GM18870 (cell line): ENCODE results near the gene EYA3.

Experiments
- ATAC-seq: cut with Tn5 transposase; IDR thresholded peaks from one replicate; pipeline ENCODE4 v1.9.1; 2021; ENCODE audit warnings: moderate library complexity; ENCODE audit not compliant: unreplicated experiment

EYA3 gene

DNA sequence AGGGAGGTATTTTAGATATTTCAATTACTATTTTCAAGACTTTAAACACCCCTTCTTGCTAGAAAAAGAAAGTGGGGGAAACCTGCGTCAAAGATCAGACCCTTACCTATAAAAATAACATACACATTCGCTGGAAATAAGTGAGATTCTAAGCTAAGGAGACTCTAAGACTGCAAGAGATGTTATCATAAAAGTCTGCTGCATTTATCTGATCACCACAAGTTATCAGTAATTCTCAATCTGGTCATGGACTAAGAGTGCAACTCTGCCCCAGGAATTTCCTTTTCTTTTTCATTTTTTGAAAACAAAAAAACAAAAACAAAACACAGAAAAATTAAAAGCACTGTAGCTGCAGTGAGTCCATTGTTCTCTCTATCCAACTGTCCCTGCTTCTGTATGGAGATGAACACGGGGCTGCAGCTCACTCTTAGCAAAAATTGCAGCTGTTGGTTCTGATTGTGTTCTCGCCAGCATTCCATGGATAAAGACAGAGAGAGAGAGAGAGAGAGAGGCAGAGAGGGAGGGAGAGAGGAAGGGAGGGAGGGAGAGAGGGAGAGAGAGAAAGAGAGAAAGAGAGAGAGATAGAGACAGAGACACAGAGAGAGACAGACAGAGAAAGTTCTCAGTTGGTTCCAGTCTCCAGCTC, 114.5 kb downstream of the EYA3 start:
- no peak for ATAC-seq

DNA sequence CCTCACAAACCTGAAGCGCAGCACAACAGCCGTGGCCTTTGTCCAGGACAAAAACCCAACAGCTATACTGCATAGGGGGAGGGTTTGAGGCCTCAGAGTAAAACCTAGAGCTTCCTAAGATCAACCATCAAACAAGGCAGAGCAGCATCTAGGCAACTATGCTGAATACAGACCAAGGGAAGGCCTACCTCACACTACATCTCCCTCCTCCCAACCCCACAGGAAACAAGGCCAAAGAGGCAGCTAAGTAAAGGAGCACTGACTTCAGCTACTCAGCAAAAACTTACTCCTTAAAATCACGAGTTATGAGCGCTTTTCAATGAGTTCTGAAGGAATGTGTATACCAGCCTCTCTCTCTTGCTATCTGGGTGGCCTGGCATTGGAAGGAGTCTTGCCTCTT, 116.3 kb downstream of the EYA3 start:
- no peak for ATAC-seq

DNA sequence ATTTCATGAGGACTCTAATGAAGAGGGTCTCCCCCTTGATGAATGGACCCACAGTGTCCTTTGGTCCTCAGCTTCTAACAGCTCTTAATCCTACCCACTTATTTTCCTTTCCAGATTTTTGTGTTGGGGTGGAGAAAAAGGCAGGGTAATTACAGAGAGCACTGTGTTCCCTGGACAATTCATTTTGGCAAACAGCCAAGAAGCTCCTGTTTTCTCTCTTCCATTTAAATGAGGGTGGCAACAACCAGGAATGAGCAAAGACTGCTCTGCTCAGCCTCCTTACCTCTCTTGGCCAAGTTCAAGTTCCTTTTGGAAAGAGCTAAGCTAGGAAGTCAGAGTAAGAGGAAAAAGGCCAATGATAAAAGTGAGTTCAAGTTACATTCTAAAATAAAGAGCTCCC, 116.7 kb downstream of the EYA3 start:
- no peak for ATAC-seq

DNA sequence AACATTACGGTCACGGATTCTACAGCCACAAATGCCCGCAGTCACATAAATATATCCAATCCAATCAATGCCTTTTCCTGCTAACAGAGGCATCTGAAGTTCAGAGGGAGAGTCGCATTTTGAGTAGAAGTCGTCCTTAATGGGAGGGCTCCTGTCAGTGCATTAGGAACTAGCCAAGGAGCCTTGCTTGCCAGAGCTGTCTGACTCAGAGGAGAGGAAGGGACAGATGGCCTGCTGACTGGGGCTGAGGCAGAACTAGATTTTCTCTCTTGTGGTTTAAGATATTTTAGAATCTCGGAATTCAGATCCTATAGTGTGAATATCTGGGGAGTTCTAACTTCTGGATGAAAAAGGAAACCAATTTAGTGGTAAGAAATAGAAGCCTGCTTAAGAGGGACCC, 118.0 kb downstream of the EYA3 start:
- no peak for ATAC-seq

DNA sequence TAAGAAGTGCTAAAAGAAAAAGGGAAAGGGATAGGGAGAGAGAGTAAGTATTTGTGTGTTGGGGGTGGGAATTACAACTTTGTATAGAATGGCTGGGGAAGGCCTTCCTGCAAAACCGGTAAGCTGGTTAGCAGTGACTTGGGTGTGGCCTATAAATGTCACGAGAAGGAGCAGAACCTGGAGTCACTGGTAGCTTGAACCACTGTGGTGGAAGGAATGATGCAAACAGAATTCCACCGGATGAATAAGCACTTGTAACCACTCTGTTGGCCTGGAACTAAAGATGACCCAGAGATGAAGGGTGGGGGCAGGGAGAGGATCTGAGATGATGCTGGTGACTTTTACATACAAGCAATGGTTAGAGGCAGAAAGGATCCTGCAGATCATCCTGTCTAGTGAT, 119.7 kb downstream of the EYA3 start:
- ATAC-seq = no peak

DNA sequence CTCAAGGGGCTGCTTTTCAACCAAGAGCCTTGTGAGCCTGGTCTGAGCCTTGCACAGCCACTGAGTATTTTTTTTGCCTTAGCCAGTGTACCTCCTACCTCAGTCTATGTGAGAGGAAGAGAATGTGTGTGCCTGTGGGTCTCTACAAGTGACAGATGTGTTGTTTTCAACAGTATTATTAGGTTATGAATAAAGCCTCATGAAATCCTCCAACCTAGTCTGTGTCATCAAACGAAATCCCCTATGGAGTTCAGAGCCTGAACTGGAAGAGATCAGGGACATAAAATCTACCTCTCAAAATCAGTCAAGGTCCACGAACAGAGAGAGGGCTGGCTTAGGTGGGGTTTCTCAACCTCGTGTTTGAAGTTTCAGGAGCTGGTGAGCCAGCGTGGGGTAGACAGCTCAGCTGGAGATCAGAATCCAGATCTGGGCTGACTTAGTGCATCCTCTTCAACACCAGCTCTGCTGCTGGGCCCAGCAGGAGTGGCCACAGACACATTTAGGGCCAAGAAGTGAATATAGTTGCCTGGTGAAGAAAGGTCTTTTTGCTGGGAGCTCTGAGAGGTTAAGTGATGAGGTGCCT, 120.4 kb downstream of the EYA3 start:
- no peak for ATAC-seq

DNA sequence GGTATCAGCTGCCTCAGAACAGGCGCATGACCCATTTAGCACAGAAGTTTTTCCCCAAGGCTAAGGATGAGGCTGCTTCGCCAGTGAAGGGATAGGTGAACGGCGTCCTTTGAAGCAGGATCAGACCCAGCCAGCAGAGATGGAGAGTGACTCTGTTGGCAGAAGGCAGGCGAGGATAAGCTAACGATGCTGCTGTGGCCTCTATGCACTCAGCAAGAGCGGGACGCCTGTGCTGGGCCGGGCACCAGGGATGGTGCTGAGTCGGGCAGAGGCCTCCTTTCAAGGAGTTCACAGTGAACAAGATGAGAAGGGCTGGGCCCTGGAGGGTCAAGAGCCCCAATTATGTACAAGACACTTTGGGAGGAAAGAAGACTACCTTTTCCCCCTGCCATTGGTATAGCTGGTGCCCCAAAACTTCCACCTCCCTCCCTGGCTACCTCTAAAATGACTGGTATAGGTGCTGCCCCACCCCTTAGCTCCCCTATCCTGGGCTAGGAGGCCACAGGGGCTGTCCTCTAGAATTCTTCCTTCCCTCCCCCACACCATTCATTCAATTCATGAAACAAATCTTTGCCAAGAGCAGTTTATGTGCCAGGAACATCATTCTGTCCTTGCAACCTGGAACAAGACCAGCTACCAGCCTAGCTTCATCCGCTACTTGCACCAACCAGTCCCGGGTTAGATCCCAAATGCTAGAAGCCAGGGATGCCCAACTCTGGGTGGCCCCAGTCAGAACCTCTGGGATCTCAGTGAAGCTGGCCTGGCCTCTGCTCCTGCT, 121.1 kb downstream of the EYA3 start:
- no peak for ATAC-seq

DNA sequence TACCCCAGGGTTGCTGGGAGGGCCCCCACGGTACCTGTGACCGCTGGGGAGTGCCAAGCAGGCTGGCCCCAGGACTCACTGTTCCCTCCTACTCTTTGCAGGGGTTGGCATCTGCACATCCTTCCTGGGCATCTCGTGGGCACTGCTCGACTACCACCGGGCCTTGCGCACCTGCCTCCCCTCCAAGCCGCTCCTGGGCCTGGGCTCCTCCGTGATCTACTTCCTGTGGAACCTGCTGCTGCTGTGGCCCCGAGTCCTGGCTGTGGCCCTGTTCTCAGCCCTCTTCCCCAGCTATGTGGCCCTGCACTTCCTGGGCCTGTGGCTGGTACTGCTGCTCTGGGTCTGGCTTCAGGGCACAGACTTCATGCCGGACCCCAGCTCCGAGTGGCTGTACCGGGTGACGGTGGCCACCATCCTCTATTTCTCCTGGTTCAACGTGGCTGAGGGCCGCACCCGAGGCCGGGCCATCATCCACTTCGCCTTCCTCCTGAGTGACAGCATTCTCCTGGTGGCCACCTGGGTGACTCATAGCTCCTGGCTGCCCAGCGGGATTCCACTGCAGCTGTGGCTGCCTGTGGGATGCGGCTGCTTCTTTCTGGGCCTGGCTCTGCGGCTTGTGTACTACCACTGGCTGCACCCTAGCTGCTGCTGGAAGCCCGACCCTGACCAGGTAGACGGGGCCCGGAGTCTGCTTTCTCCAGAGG, 121.9 kb downstream of the EYA3 start:
- ATAC-seq = no peak

DNA sequence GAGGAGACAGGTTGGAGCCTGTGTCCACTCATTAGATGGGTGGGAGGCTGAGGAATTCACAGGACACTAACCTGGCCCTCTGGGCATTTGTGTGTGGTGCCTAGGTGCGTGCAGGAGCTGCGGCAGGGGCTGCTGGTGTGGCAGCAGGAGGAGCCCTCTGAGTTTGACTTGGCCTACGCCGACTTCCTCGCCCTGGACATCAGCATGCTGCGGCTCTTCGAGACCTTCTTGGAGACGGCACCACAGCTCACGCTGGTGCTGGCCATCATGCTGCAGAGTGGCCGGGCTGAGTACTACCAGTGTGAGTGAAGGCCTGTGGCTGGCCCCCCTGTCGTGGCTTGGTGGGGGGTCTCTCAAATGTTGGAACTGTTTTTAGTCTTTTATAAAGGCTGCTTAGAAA, 125.0 kb downstream of the EYA3 start:
- no peak for ATAC-seq

DNA sequence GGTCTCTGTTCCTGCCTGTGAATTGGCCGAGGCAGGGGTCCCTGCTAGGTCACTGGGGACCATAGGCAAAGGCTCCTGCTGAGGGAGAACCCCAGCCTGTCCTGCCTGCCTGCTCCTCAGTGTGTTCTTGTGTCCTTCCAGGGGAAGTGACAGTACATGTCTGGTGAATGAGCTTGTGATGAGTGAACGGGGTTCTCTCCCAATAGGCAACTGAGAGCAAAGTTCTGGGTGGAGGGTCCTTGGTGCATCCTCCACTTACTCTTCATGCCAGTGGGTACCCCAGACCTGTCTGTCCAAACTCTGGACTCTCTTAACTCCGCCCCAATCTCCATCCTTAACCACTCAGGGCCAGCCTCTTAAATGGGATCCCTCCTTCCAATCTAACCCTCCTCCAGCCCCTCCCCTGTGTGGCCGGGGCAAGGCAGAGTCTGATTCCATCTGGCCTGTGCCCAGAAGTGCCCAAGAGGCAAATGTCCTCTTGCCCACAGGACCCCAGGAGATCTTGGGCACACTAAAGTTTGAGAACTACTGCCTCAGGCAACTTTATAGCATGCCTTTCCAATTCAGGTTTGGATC, 126.7 kb downstream of the EYA3 start:
- no peak for ATAC-seq

DNA sequence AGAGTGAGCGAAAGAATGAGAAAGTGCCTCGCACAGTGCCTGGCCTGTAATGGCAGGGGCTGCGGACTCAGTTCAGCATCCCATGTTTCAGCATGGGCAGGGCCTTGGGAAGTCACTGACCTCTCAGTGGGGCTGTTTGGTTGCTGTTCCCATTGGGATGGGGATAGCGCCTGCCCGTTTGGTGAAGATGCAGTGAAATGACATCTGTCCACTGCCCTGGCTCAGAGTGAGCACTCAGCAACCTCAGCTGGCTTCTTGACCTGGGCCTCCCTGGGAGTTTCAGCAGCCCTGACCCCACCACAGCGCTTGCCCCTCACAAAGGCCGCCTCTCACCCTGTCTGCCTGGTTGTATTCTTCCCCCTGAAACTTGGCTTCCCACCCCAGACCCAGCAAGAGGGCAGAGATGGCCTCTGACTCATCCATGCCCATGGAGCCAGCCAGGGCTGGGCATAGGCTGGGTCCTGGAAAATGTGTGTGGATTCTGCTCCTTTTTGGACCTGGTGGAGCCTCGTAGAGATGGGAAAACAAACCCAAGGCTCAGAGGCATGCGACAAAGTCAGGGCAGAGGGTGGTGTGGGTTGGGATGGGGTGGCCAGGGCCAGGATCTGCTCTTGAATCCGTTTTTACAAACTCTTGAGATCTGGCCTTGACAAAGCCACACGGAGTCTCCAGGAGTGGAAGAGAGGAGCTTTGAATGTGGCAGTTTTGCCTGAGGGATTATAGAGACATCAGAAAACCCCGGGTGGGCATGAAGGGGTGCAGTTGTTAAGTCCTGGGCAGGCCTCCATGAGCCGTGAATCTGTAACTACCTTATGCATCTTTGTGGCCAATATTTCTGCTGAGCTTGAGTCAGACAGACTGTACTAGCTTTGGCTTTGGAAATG, 127.4 kb downstream of the EYA3 start:
- no peak for ATAC-seq

DNA sequence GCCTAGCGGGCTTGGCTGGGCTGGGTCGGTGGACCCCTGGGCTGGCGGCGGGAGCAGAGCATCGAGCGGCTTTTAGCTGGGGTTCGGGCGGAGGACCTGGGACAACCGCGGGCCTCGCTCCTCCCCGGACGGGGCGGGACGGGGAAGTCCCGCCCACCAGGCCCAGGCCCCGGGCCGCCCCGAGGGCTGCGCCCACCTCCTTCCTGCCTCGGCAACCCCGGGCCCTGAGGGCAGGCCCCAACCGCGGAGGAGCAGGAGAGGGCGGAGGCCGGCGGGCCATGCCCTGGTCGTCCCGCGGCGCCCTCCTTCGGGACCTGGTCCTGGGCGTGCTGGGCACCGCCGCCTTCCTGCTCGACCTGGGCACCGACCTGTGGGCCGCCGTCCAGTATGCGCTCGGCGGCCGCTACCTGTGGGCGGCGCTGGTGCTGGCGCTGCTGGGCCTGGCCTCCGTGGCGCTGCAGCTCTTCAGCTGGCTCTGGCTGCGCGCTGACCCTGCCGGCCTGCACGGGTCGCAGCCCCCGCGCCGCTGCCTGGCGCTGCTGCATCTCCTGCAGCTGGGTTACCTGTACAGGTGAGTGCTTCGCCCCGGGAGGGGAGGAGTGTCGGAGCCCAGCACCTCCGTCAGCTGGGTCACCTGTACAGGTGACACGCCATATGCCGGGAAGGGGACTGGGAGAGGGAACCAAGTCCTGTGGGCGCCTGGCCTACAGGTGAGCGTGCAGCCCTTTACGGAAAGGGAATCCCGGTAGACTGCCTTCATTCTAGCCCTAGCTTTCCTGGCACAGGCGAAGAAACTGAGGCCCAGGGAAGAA, 128.4 kb downstream of the EYA3 start, which contains the start of gene XKR8:
TSS of gene XKR8 (plus strand) at position 182 of the 812 bp plus-strand sequence. CDS start at position 279, 97 bp downstream.
- no peak for ATAC-seq

DNA sequence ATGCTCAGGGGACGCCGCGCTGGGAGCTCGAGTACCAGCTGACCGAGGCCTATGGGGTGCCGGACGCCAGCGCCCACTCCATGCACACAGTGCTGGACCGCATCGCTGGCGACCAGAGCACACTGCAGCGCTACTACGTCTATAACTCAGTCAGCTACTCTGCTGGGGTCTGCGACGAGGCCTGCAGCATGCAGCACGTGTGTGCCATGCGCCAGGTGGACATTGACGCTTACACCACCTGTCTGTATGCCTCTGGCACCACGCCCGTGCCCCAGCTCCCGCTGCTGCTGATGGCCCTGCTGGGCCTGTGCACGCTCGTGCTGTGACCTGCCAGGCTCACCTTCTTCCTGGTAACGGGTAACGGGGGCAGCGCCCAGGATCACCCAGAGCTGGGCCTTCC, 129.9 kb downstream of the EYA3 start:
- ATAC-seq = no peak

DNA sequence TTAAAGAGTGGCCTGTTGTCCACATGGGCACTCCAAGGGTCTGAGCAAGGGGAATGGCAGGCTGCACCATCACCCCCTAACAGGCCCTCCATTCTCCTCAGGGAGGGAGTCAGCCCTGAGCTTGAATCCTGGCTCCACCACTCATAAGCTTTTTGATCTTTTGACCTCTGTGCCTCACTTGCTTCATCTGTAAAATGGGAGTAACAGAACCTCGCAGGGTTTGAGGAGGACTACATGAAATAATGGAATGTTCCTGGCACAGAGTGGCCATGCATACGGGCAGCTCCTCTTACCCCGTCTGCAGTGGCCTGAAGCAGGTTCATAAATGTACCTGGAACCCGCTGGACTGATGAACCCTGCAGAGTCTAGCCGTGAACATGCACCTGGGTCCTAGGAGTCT, 130.8 kb downstream of the EYA3 start:
- ATAC-seq = no peak

DNA sequence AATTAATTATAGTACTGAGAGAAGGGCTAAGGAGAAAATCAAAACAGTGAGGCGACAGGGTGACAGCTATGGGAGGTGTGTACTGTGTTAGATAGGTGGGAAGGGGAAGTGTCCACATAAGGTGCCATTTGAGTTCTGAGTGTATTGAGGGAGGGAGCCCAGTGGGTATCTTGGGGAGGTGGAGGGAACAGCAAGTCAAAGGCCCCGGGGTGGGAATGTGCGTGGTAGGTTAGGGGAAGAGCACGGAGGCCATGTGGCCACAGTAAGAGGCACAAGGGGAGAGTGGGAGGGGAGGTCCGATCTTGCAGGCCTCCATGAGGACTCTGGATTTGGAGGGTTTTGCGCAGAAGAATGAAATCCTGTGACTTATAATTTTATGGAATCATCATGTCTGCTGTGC, 131.6 kb downstream of the EYA3 start:
- ATAC-seq = no peak

DNA sequence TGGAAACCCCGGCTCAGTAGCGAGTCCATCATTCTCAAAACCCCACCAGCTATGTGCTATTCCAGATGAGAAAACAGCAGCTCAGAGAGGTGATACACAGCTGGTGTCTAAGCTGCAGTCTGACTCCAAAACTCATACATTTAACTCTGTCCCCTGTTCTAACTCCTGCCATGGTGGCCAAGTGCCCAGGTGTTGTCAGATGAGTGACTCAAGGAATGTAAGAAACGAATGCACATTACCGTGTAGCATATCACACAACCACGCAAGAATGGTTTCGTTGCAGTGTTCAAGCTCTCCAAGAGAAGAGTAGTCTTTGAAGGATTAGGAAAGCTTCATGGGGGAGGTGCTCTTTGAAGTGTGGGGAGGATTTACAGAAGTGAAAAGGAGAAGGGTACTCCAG, 133.3 kb downstream of the EYA3 start:
- ATAC-seq = no peak

DNA sequence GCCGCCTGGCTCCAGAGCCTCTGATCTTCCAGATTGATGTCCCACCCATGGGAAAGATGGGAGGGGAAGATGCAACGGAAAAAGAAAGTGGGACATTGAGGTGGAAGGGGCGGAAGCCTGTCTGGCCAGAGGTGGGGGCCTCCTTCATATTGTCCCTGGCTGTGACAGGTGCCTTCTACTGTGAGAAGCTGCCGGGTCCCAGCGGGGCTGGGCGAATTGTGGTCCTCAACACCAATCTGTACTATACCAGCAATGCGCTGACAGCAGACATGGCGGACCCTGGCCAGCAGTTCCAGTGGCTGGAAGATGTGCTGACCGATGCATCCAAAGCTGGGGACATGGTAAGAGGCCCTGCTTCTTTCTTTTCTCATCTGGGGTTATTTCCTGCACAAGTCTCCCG, 134.2 kb downstream of the EYA3 start:
- no peak for ATAC-seq

DNA sequence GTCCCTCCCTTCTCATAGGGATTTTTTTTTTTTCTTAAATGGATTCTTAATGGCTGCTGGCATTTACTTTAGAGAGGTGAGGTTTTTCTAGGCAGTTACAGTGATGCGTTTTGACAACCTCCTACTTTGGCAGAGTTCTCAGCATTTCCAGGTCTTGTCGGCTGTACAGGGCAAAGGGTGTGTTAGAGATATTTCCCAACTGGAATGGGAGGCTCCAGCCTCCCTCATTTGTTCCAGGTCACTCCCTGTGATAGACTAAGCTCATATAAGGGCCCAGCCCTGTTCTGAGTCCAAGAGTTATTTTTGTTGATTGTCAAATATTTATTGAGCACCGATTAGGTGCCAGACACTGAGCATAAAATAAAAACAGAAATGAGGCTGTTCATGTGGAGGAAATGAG, 136.3 kb downstream of the EYA3 start:
- no peak for ATAC-seq

DNA sequence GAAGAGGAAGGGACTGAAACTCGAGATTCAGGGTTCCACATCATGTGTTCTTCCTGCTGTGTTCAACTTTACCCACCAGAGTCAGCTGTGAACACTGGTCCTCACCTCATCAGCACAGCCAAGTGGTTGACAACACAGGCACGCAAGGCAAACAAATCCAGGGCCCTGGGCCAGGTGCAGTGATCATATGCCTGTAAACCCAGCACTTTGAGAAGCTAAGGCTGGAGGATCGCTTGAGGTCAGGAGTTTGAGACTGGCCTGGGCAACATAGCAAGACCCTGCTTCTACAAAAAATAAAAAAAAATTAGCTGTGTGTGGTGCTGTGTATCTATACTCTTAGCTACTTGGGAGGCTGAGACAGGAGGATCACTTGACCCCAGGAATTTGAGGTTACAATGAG, 137.0 kb downstream of the EYA3 start:
- no peak for ATAC-seq

DNA sequence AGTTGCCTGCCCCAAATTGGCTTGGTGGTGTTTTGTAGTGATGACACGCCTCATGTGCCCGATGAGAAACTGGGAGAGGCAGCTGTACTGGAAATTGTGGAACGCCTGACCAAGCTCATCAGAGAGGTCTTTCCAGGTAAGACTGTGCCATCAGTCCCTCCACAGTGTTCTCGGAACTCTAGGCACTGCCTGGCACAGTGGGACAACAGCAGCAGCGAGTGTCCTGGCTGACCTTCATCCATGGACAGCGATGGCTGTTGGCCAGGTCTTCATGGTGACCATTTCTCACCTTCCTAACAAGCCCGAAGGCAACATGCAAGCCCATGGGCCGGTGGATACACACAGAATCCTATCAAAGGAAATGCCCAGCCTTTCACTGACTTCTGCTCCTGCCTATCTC, 139.4 kb downstream of the EYA3 start:
- ATAC-seq = no peak
